GM19467 (cell line): ENCODE measurements around the gene DNAAF5.
"Not testable (repeated sequence)": the region's sequence is repeated elsewhere in the genome, so short reads cannot be mapped to it uniquely, and the experiment has no call there.

Source experiments
- ATAC-seq: cut with Tn5 transposase; IDR thresholded peaks from one replicate; pipeline ENCODE4 v1.9.1; 2021; ENCODE audit warnings: mild to moderate bottlenecking, moderate library complexity; ENCODE audit not compliant: unreplicated experiment

The DNAAF5 gene

DNA sequence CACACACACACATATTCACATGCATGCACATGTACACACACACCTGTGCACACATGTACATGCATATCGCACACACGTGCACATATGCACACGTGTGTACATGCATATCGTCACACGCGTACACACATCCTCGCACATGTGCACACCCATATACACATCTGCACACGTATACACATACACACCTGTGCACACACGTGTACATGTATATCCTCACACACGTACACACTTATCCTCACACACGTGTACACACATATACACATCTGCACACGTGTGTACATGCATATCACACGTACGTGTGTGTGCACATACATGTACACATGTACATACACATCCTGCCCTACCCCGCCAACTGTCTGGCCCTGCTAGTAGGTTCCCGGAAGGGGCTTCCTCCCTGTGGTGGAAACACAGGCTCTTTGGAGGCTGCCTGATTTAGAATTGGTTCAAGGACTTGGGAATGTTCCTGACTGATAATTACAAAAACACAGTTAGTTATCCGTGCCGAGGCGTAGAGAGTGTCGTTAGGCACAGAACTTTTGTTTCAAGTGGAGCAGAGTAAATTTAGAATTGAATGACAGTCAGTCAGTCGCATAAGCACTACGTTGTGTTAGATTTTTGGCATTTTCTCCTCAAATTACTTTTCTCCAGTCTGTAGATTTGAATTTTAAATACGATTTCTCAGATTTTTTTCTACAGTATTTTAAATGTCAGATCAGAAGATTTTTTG is 19.1 kb downstream of the DNAAF5 start:
- no peak for ATAC-seq

GRCh38 chr7:746155-747061 is 19.9 kb downstream of the DNAAF5 start:
- ATAC-seq, result no peak

DNA sequence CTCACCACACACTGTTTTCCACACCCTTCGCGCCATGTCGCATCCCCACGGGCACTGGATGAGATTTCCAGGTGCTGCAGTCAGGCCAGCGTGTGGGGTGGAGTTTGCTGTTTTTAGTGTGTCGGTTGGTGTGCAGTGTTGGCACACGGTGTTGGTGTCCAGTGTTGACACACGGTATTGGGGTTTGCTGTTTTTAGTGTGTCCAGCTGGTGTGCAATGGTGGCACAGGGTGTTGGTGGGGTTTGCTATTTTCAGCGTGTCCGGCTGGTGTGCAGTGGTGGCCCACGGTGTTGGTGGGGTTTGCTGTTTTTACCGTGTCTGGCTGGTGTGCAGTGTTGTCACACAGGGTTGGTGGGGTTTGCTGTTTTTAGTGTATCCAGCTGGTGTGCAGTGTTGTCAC is 20.7 kb downstream of the DNAAF5 start:
- ATAC-seq, result no peak

GRCh38 chr7:748446-748845 is 21.9 kb downstream of the DNAAF5 start:
- no peak for ATAC-seq

DNA sequence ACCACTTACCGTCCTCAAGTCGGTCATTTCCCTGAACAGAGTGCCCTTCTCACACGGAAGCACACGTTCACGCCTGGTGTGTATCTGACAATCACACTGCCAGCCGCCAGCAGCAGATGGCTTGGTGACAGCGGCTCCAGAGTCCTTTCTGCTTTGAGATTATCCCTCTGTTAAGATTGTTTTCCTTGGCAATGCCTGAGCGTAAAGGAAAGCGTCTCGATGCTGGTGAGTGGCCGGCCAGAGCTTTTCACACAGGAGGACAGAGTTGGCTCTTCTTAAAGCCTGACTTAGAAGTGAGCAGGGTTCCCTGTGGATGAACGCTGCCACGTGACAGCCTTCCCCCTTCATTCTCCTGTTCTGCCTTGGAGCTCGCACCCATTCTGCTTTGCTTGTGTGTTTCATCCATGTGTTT is 22.6 kb downstream of the DNAAF5 start:
- ATAC-seq, result no peak

DNA sequence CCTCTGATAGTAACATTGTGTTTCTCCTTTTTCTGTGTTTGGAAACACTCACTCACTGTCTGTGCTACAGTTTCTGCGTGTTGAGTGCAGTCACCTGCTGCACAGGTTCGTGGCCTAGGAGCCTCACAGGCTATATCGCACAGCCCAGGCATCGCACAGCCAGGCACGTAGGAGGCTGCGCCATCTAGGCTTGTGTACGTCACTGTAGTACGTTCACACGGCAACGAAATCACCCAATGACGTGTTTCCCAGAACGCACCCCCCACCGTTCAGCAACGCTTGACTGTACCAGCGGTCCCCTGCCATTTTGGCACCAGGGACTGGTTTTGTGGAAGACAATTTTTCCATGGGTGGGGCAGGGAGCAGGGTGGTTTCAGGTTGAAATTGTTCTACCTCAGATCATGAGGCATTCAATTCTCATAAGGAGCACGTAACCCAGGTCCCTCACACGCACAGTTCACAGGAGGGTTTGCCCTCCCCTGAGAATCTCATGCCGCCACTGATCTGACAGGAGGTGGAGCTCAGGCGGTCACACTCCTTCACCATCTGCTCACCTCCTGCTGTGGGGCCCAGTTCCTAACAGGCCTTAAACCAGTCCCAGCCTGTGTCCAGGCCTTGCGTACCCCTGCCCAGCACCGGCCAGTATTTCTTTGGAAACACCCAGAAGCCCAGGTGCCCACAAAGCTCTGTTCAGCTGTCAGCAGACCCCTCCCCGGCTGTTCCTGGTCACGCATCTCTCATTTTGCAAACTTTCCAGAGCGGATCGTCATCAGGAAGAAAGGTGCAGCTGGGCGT is 23.8 kb downstream of the DNAAF5 start:
- no peak for ATAC-seq

DNA sequence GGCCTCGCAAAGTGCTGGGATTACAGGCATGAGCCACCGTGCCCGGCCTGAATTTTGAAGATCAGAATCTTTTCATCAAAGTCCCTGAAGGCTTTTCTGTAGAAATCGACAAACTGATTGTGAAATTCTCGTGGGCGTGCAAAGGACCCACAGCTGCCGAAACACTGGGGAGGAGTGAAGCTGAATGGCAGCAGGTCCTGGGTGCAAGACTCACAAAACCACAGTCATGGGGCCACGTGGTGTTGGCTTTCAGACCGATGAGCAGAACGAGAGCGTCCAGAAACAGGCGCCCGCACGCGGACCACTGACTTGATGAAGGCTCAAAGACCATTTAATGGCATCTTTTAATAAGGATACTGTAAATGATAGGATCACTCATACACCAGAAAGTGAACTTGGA is 25.3 kb downstream of the DNAAF5 start:
- ATAC-seq, result no peak

DNA sequence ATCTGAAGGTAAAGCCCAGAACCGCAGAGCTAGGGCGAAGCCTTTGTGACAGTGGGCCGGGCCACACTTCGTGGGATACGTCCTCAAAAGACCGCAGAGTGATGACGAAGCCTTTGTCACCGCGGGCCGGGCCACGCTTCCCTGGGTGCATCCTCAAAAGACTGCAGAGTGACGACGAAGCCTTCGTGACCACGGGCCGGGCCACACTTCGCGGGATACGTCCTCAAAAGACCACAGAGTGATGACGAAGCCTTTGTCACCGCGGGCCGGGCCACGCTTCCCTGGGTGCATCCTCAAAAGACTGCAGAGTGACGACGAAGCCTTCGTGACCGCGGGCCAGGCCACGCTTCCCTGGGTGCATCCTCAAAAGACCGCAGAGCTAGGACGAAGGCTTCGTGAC is 25.8 kb downstream of the DNAAF5 start:
- ATAC-seq, result not testable (repeated sequence)

DNA sequence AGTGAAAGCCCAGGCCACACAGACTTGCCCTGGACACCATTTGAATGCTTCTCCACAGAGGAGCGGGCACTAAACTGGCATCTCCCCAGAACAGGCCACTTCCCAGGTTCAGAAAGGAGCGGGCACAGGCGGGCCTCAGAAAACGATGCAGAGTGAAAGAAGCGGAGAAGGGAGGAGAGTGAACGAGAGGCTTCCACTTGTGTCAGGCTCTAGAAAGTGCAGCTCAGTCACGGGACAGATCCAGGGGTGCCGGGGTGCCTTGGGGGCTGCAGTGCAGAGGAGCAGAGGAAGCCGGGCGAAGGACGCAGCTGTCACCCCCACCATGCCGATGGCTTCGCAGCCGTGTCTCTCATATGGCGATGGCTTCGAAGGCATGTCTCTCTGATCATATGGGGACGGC is 26.7 kb downstream of the DNAAF5 start:
- ATAC-seq, result no peak

DNA sequence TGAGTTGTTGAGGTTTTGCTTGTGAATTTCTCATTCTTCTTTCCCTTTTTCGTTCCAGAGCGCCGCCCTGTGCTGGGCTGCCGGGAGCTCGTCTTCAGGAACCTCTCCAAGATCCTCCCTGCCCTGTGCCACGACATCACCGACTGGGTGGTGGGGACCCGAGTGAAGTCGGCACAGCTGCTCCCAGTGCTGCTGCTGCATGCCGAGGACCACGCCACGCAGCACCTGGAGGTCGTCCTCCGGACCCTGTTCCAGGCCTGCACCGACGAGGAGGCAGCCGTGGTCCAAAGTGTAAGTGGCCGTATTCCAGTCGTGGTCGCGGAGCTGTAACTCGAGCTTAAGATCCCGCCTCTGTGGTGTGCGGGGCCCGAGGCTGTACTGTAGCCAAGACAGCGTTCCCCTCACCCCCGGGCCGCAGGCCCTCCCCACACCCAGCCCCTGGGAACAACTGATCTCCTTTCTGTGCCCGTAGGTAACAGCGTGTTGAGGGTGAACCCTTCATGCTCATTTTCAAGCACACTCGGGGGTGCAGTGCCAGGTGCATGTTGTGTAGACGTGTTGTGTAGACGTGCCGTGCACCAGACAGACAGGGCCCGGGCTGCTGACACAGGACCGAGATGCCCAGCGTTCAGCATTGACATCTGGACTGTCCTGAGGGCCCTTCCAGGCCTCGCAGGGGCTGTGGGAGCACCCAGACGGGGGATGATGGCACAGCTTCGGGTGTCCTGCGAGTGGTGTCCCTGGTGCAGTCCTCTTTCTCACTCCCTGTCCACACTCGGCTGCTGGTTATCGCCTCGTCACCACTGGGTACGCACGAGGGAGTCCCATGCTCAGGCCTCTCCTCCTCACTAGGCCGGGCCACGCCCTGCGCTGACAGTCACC is 28.3 kb downstream of the DNAAF5 start:
- ATAC-seq, result no peak

- no peak for ATAC-seq
Measured at GRCh38 chr7:755413-755805, 28.9 kb downstream of the DNAAF5 start.

DNA sequence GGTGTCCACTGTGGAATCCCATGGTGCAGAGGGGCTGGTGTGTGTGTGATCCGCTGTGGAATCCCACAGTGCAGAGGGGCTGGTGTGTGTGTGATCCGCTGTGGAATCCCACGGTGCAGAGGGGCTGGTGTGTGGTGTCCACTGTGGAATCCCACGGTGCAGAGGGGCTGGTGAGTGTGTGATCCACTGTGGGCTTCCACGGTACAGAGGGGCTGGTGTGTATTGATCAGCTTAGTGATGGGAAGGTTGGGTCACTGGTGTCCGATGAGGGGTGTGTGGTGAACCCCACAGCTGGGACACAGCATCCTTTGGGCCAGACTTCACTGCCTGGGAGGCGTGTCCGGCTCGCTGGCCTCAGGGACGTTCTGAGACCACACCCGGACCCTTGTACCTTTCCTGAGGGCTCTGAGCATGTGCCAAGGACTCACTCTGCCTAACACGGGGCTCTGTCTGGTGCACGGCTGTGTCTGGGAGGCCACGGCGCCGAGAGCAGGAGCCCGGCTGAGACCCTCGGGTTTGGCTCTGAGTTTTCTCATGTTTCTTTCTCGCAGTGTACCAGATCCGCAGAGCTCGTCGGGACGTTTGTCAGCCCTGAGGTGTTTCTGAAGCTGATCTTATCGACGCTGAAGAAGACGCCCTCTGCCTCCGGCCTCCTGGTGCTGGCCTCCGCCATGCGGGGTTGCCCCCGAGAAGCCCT is 29.9 kb downstream of the DNAAF5 start:
- ATAC-seq, result no peak

DNA sequence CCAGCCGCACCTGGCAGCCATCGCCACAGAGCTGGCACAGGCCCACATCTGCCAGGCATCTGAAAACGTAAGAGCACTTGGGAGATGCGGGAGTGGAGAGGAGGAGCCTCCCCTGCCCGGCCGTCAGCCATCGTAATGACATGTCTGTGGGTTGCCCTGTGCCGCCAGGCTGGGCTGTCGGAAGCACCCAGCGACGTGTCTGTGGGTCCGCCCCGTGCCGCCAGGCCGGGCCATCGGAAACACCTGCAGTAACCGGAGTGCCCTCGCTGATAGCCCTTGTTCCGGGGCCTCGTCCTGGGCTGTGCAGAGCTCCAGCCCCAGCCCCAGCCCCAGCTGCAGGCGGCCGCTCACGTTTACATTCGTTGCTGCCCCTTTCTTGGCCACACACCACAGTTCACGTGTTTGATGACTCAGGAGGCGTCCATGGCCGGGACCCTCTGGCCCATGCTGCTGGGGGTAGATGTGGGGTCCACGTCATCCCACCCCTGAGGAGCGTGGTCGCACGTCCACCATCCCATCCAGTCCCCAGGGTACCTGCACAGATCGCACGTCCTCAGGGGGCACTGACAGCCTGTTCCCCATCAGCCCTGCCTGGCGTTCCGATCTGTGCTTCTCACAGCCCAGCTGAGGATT is 30.5 kb downstream of the DNAAF5 start:
- ATAC-seq, result no peak

- no peak for ATAC-seq
Measured at GRCh38 chr7:757741-758163, 31.3 kb downstream of the DNAAF5 start.

- no peak for ATAC-seq
Measured at GRCh38 chr7:759569-759968, 33.1 kb downstream of the DNAAF5 start.

DNA sequence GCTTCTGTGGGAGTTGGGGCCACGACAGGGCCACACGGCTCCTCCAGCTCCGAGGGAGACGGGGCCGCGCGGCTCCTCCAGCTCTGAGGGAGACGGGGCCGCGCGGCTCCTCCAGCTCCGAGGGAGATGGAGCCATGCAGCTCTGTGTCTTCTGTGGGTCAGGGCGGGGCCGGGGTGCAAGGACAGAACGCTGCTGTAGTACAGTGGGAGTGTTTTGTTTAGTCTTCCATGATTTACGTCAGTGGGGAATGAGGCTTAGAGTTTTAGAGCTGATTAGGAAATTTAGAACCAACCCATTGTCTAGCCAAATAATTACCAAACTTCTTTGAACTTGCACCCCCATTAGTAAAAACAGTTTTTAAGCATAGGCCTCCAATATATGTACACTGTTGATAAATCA is 33.5 kb downstream of the DNAAF5 start:
- ATAC-seq, result no peak

GRCh38 chr7:761101-761500 is 34.6 kb downstream of the DNAAF5 start:
- ATAC-seq, result no peak

- ATAC-seq, result no peak
Measured at GRCh38 chr7:761631-762030, 35.1 kb downstream of the DNAAF5 start.

DNA sequence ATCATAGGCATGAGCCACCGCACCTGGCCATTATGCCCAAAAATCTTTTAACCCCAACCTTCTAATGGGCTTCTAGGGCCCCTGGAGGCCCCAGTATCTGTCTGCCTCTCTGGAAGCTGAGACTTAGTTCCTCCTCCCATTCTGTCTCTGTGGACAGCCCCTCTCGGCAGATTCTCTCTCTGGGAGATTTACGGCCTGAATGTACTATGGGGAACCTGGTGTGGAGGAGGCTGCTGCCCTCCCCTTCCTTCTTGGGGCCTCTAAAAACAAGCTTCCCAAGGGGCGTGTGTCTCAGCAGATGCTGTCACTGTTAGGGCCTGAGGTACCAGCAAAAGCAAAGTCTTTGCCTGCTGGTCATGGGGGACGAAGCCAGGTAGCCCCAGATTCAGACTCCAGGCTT is 36.4 kb downstream of the DNAAF5 start:
- no peak for ATAC-seq
